ENCODE results near the gene CCDC171.
A peak's percentile ranks its signal among the peaks of the same experiment; 100 is the strongest.

CCDC171 gene

DNA sequence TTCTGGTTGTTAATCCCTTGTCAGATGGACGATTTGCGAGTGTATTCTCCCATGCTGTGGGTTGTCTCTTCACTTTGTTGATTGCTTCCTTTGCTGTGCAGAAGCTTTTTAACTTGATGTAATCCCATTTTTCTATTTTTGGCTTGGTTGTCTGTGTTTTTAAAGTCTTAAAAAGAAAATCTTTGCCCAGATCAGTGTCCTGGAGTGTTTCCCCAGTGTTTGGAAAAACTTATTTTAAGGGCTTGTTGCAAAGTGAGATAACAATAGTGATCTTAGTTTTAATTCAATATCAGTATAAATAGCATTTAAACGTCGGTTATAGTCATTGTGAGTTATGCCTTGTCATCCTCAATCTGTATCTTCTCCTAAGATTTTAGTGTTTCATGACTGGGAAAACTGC lies 329.5 kb downstream of the CCDC171 start:
- DNase-seq (ENCODE audit: low read depth in 2 of 2) = no peak

DNA sequence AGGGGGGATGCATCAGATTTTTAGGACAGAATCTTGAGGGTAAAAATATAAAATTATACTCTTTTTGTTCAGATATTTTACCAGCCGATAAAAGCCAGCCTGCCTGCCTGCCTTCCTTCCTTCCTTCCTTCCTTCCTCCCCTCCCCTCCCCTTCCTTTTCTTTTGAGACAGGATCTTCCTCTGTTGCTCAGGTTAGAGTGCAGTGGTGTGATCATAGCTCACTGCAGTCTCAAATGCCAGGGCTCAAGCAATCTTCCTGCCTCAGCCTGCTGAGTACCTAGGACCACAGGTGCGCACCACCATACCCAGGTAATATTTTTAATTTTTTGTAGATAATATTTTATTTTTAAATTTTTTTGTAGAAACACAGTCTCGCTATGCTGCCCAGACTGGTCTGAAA lies 330.0 kb downstream of the CCDC171 start:
- no peak for DNase-seq (ENCODE audit: low read depth in 2 of 2)

DNA sequence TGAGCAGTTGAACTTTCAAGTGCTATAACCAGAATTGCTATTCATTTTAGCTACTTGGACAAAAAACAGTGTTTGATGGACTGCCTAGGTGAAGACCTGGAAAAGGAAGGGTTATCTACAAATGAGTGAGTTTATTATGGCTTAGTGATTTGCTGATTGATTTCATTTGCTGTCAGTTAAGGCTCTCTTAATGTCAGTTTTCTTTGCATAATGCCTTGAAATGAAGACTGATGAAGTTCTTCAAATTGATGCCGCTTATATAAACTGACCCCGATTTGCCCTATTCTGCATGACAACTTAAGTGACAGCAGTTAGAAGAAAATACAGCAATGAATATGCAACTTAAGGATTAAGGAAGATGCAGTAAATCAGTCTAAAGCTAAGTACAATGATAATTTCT lies 332.6 kb downstream of the CCDC171 start:
- DNase-seq (ENCODE audit: low read depth in 2 of 2) = no peak

DNA sequence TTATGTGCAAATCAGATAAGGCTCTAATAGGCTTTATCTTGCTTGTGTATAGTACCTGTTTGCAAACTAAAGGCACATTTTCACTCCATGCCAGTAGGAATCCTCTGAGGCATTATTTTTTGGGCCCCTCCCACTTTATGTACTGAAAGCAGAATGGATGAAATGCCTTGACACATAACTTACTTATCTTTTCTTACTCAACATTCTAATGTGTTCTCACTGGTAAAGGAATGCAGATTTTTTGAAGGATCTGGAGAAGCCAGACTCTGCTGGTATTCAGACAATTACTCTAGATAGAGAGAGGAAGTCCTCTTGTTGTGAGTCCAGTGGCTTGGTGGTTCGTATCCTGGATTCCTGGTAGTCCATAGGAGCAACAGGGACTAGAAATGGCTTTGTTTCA lies 336.7 kb downstream of the CCDC171 start:
- peak; percentile 19 to 27 for DNase-seq (ENCODE audit: low read depth in 2 of 2)

DNA sequence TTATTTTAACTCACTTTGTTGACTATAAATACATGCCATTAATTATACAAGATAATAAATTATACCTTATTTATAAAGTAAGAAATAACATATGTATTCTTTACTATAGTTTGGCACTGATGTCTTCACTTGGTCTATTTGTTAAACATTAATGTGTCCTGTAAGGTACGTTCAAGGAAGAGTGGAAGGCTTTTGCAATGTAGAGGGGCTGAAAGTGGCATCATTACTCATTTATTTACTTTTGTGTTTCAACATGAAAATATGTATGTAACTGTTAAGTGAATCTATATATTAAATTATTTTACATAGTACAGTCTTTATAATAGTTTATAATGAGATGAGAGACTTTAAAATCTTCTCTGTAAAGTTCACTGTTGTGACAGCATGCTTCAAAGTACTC lies 348.7 kb downstream of the CCDC171 start:
- no peak for DNase-seq (ENCODE audit: low read depth in 2 of 2)

DNA sequence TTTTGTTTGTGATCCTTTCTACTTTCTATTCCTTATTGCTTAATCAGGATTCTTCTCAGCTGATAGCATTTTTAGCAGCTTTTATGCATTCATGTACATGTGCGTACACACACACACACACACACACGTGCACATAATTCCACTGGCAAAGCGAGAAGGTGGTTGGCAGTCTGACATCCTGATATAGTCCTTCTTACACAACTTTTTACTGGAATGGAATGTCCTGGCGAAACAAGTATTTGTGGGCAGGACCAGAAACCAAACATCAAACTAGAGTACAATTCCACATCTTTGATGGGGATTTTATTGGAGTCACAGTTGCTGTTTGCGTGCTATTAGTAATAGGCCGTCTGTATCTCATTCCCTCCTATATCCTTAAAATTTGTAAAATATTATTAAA lies 356.5 kb downstream of the CCDC171 start:
- peak; percentile 7 to 10 for DNase-seq (ENCODE audit: low read depth in 2 of 2)

DNA sequence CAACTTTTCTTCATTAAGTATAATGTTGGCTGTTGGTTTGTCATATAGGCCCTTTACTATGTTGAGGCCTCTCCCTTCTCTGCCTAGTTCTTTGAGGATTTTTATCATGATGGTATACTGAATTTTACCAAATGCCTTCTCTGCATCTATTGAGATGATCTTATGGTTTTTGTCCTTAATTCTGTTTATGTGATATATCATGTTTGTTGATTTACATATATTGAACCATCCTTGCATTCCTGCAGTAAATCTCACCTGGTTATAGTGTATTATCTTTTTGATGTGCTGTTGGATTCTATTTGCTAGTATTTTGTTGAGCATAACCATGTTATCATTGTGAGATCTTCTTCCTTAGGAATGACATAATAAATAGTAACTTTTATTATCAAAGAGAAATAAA lies 362.9 kb downstream of the CCDC171 start:
- DNase-seq (ENCODE audit: low read depth in 2 of 2) = no peak

DNA sequence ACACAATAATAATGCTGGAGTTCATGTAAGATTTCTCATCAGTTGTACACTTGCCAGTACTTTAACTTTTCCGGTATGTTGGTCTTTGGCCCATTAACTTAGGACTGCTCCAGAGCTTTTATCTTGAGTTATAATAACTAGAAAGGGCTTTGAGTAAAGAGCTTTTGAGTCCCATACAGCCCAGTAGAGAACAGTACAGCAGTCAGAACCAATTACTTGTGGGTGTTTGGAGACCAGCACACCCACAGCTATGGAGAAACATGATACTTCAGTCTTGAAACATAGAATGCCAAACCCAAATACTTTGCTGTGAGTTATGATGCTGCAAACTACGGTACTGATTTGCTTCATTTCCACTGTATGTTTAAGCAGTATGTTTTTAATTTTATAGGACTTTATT lies 374.3 kb downstream of the CCDC171 start:
- peak; percentile 44 to 55 for DNase-seq (ENCODE audit: low read depth in 2 of 2)

DNA sequence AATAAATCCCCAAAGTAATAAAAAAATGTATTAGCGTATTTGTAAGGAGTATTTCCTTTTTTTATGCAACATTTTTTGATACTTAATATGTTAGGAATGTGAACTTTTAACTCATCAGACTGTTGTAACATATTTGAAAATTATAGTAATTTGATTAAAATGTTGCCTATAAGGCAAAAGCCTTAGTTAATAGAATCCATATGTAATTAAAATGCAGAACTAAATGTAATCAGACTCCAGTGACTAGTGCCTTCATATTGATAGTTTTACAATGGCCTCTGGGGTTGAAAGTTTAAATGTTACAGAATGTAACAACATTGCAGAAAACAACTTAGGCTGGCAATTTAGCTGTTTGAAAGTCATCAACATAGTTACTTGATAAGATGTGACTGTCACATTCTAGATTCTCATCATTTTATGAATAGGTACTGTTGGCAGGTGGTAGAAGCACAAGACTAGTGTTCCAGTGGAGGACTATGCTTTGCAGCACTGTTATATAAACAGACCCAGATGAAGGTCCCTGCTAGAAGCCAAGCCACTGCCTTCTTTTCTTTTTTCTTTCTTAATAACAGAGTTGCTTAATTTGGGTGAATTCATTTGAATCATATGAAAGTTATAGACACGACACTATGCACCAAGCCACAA lies 382.9 kb downstream of the CCDC171 start:
- DNase-seq (ENCODE audit: low read depth in 2 of 2) = peak; percentile 66 to 73

DNA sequence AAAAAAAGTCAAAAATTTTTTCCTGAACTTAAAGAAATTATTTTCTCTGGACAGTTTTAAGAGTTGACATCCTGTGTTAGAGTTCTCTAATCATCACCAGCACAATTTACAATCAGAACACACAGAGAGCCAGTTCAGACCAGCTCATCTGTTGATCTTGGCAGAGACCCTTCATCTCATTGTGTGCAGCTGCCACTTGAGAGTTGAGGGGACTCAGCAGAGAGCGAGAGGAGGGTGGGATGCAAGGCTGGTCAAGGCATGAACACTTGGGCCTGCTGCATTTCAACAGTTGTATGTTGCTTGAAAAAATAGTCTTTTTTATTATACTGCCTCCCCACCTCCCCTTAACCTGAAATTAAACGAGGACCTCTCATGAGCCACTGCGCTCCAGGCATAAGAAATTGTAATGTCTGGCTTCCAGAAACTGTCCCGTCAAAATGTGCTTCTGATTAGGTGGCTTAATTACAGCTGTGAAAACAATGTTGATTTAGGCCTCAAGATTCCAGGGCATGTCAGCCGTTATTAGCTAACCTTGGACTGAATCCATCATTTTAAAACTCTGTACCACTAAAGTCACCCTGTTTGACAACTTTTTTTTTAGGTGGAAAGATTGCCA lies 383.6 kb downstream of the CCDC171 start:
- peak; percentile 97 for DNase-seq (ENCODE audit: low read depth in 2 of 2)

DNA sequence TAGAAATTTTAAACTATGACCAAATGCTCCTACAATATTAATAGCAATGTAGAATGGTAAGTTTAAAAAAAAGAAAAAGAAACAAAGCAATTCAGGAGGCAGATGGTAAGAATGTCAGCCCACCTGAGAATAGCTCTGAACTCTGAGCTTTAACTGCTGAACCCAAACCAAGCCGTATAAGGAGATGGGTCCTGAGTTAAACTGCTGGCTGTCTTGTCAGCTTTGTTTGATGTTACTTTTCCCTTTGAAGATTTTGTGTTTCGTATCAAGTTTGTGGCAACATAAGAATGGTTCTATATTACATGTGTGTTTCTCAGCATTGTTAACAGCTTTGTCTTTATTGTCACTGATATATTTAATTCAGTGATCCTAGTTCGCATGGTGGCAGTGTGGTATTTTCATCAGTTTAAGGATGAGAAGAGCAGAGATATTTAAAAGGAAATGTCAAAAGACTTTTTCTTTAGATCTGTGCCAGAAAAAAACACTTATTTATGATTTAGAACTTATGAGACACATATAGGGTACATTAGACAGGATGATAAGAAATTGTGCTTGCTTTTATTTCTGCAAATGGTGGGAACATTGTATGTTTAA lies 390.1 kb downstream of the CCDC171 start:
- DNase-seq (ENCODE audit: low read depth in 2 of 2) = no peak

DNA sequence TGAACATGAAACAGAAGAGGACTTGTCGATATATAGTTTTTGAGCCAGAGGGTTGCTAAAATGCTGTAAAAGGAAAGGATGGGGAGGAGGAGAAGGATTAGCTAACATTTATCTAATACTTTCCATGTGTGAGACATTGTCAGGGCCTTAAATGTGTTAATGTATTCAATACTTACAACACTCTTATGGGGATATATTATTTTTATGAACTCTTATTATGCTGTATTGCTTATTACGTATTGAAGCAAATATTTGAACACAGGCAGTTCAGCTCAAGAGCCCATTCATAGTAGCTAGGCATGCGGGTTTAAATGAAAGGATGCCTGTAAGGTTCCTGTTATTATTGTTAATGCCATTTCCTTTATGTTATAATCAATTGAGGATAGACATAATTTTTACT lies 391.5 kb downstream of the CCDC171 start:
- peak; percentile 59 to 63 for DNase-seq (ENCODE audit: low read depth in 2 of 2)

DNA sequence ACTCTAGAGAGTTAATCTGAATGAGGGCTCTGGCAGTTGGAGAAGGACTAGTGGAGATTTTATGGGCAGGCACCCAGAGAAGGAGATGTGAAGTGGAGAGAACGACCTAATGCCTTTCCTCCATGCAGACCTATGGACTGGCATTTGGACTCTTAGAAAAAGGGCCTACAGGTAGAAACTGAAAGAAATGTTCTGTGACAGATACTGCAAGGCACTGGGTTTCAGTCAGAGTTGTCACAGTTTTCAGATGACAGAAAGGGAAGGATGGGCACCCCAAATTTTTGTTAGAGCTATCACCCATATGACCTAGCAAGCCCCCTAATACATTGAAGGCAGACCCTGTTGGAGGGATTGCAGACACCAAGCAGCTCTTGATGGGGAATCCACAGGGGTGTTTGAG lies 406.8 kb downstream of the CCDC171 start:
- no peak for DNase-seq (ENCODE audit: low read depth in 2 of 2)

DNA sequence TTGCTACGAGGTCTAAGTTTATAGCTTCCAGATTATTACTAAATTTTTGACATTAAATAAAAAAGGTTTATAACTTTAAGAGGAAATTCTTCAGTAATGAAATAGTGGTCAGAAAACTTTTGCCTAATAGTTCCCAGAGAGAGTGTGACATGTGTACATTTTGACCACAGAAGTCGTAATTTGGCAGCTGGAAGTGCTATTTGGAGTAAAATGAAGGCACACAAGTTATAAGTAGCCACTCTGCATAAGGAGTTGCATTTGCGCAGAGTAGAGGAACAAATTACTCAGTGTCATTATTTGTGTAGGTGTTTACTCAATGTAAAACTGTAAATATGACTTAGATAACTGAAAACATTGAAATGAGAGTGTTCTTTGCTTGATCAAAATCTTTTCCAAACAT lies 408.4 kb downstream of the CCDC171 start:
- DNase-seq (ENCODE audit: low read depth in 2 of 2) = no peak

DNA sequence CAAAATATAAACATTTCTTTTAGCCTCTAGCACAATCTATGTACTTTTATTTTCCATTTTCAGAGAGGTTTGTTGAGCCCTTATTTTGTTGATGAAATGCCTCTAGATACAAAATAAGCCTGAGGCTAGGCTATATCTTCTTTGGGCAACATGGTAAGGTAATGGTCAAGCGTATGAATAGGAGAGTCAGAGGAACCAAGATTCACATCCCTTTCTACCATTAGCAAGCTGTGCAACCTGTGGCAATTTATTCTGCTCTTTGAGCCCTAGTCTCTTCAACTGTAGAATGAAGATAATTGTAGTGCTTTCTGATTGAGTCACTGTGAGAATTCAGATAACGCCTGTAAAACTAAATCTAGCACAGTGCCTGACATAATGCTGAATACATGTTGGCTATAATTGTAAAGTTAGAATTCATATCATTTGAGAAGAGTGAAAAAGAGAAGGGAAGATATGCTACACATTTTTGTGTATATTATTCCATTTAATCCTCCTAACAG lies 412.5 kb downstream of the CCDC171 start:
- no peak for DNase-seq (ENCODE audit: low read depth in 2 of 2)

DNA sequence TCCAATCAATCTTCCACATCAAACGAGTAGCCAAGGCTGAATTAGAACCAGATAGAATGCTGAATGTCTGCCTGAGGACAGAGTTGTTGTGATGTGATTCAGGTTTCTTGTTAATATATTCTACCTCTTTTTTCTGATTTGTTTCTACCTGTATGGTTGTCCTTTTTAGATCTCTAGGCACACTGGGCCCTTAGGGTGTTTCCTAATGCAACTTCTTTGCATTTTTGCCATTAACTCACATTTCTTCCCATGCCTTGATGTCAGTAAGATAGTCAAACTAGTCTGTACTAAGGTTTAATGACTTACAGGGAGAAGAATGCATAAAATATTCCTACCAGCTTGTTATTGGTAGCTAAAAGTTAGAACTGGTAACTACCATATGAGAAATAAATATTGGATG lies 413.6 kb downstream of the CCDC171 start:
- DNase-seq (ENCODE audit: low read depth in 2 of 2) = no peak

DNA sequence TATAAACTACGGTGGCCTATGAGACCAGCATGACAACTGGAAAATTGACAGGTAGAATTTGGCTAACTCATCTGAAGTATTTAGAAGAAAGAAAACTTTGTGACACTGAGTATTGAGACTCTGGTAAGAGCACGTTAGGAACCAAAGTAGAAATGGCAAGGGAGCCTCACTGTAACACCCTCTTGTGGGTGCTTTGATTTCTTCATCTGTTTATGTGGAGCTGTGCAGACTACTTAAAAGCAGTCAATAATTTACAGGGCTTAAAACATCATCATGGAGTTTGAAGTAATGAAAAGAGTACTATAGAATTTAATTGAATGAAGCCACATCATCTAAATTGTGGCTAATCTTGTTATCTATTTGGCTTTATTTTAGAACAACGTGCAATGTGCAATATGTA lies 414.2 kb downstream of the CCDC171 start:
- no peak for DNase-seq (ENCODE audit: low read depth in 2 of 2)

DNA sequence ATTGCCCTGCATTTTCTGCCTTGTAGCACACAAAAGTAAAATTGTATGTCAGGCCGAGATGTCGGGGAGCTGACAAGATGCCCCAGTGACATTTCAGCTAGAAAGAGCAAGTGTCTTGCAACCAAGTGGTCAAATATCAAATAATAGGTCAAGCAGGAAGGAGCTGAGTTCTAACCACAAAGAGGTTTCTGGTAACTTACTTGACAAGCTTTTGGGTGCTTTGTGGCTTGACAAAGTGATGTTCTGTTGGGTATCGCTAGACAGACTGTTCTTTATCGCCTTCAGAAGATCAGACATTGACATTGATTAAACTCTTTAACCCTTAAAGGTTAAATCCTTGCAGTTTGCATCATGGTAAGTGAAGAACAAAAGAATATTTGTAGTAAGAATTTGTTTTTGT lies 419.9 kb downstream of the CCDC171 start:
- no peak for DNase-seq (ENCODE audit: low read depth in 2 of 2)

DNA sequence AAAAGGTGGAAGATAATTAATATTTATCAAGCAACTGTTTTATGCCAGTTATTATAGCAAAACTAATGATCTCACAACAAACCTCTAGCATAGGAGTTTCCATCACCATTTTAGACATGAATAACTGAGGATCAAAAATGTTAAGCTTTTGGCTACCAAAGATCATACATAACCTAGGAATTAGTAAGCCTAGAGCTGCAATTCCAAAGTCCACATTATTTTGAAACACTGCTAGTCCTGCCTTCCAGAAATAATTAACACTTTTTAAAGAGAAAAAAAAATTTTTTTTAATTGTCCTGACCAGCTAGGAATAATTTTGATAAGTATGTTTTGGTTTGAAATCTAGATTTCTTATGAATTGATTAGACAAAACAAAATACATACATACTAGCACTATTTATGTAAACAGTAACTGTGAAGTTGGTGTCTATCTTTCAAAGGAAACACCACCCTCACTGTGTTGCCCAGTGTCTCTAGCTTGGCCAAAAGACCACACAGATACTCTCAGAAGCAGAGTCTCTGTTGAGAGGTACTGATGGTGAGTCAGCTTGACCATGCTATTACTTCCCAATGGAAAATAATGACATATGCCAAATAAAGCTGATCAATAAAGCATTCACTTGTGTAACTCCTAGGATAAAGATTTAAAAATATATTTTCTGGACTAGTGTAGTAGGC lies 422.4 kb downstream of the CCDC171 start:
- DNase-seq (ENCODE audit: low read depth in 2 of 2) = no peak

DNA sequence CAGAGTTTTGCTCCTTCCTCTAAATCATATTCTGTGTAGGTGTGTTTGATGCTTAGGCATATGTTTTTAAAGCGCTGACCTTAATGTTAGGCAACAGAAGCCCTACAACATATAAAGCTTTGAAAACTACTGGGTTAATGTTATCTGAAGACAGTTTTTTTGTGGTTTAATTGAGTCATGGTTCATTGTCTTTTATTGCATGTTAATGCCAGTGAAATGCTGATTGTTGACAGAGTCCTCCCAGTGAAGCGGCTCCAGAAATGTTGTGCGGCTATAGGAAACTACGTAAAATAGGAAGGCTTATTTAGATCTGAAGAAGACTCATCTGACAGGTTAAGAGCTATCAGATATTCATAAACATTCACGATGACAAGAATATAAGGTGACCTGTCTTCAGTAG lies 424.6 kb downstream of the CCDC171 start:
- DNase-seq (ENCODE audit: low read depth in 2 of 2) = no peak

DNA sequence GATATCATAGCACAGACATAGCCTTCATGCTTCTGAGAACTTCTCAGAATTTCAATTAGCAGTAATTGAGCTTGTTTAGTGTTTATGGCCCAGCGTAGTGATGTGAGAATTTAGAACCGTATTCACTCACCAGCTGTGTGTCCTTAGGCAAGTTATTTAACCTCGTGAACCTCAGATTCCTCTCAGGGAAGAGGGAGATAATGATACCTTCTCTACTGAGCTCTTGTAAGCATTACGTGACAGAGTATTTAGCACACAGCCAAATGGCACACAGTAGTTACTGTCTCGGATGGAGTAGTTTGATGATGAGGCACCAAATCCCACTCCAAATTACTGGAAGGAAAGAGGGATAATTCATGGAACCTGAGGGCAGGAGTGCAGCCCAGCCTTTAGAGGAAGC lies 429.3 kb downstream of the CCDC171 start:
- DNase-seq (ENCODE audit: low read depth in 2 of 2) = no peak

DNA sequence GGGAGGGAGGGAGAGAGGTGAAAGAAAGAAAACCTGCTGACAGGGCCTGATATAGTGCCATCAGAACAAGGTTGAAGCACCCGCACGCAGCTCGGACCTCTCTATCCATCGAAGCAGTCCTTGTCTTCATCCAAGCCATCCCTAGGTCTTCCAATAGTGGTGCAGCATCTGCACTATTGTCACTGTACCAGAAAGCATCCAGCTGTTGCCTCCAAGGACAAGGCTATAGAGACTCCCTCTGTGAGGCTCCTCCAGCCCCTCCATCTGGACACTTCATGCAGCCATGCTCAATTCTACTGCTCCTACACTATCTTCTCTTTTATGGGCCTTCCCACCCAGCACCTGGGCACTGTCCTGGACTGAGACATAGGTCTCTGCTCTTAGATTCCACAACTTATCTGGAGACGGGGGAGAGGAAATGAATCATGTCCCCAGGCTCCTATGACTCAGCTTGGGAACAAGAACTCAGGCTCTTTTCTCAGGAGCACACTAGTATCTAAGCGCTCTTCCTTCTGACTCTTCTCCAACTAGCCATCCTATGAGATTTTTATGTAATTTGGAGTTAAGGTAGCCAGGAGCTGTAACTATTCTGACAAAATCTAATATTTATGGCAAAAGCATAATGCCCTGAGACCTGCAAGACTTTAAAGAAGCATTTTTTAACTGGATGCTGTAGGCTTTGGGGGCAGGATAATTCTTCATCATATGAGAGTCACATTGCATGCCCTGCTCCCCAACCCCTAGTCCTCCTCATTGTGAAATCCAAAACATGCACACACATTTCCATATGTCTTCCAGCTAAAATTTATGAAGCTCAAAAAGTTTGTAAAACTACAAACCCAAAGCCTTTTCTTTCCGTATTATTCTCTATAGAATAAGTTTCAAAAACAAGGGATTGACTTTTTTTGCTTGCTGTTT lies 446.8 kb downstream of the CCDC171 start:
- DNase-seq (ENCODE audit: low read depth in 2 of 2) = peak; percentile 79 to 83
